Fibroblast of pulmonary artery (primary cell): Measurements from ENCODE around the gene BRIP1.
"Not testable (repeated sequence)": the region's sequence is repeated elsewhere in the genome, so short reads cannot be mapped to it uniquely, and the experiment has no call there.

Experiments used
- DNase-seq: peaks from one replicate; pipeline ENCODE4 v3.0.0-alpha.2; 2010; ENCODE audit warnings: low read depth
- H3K4me3 ChIP-seq: replicated peaks from 2 replicates; pipeline ENCODE4 v1.5.1; 2011; ENCODE audit warnings: low read depth, mild to moderate bottlenecking, control low read depth, low read length, moderate library complexity
- CTCF ChIP-seq: IDR thresholded peaks from 2 replicates; pipeline ENCODE4 v1.5.1; 2011; ENCODE audit warnings: mild to moderate bottlenecking, control low read depth, low read length, inconsistent platforms; ENCODE audit errors: missing control alignments

The BRIP1 gene

GRCh38 chr17:61821655-61822054, 41.7 kb downstream of the BRIP1 start:
- no peak for TF ChIP-seq CTCF
- no peak overlapping the region for H3K4me3 ChIP-seq

DNA sequence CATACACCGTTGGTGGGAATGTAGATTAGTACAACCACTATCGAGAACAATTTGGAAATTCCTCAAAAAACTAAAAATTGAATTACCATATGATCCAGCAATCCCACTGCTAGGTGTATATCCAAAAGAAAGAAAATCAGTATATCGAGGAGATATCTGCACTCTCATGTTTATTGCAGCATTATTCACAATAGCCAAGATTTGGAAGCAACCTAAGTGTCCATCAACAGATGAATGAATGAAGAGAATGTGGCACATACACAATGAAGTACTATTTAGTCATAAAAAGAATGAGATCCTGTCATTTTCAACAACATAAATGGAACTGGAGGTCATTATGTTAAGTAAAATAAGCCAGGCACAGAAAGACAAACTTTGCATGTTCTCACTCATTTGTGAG, 44.1 kb downstream of the BRIP1 start:
- DNase-seq, H3K4me3 ChIP-seq: not testable (repeated sequence)

More at GRCh38 chr17:61821655-61822054, 41.7 kb downstream of the BRIP1 start:
- no peak for DNase-seq

- no peak for DNase-seq
- no peak for TF ChIP-seq CTCF
- no peak overlapping the region for H3K4me3 ChIP-seq
These were observed 45.1 kb downstream of the BRIP1 start for GRCh38 chr17:61818225-61818624.

GRCh38 chr17:61817452-61817851, 45.9 kb downstream of the BRIP1 start:
- DNase-seq, result no peak
- no peak overlapping the region for H3K4me3 ChIP-seq

DNA sequence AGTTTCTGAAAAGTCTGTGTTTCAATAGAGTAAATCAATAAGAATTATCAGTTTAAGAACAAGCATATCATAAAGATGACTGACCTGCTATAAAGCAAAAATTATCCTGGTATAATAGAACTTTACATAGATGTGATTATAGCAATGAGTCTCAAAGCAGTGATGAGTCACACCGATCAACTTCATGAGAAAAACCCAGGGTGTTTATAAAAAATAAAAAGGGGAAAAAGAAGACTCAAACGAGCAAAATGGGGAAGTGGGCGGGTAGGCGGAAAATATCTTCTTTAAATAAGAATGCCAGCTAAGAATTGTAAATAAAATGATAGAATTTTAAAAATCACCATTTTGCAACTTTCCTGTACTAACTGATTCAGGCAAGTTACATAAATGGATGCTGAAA, 46.8 kb downstream of the BRIP1 start:
- TF ChIP-seq CTCF, result no peak
- H3K4me3 ChIP-seq, result no peak overlapping the region
- no peak for DNase-seq

More at GRCh38 chr17:61817452-61817851, 45.9 kb downstream of the BRIP1 start:
- no peak for TF ChIP-seq CTCF

DNA sequence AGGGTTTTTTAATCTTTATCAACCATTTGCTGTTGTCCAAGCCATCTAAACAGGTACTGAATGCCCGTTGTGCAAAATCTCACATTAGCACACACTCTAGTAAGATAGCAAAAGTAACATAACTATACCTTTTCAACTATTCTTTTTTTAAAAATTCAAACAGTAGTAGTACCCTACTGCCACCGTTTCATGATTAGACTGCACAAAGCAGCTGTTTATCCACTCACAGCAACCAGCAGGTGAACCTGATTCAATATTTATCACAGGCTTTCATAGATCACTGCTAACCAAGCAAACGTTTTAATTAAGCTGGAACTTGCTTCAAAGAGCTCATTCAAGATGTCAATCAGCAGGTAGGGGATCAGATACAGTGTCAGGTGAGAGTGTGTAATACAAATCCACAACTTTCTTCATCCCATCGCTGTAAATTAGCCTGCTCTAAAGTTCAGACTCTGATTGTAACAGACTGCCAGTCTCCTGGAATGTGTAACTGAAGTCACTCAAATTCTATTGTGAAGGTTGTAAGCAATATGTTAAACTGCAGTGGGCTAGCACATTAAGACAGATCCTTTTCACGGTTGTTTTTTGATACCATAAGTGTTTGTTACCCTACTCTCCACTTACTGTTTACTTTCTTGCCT, 47.3 kb downstream of the BRIP1 start:
- no peak overlapping the region for H3K4me3 ChIP-seq
- DNase-seq, result no peak
- no peak for TF ChIP-seq CTCF

DNA sequence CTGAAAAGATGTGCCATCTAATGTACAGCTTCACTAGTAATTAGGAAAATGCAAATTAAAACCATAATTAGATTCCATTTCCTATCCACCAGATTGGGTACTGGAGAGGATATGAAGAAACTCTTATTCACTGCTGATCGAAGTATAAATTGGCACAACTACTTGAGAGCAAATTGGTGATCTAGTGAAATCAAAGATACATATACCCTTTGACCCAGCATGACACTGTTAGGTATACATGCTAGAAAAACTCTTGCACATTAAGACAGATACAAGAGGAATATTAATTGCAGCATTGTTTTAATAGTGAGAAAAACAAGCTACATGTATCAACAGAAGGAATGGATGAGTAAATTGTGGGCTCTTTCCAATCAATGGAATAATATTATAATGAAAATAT, 48.8 kb downstream of the BRIP1 start:
- DNase-seq, result no peak
- TF ChIP-seq CTCF, result no peak
- no peak overlapping the region for H3K4me3 ChIP-seq
